ENCODE results near the gene ZFYVE9.
"Not testable (repeated sequence)": the region's sequence is repeated elsewhere in the genome, so short reads cannot be mapped to it uniquely, and the experiment has no call there.

ZFYVE9 gene

DNA sequence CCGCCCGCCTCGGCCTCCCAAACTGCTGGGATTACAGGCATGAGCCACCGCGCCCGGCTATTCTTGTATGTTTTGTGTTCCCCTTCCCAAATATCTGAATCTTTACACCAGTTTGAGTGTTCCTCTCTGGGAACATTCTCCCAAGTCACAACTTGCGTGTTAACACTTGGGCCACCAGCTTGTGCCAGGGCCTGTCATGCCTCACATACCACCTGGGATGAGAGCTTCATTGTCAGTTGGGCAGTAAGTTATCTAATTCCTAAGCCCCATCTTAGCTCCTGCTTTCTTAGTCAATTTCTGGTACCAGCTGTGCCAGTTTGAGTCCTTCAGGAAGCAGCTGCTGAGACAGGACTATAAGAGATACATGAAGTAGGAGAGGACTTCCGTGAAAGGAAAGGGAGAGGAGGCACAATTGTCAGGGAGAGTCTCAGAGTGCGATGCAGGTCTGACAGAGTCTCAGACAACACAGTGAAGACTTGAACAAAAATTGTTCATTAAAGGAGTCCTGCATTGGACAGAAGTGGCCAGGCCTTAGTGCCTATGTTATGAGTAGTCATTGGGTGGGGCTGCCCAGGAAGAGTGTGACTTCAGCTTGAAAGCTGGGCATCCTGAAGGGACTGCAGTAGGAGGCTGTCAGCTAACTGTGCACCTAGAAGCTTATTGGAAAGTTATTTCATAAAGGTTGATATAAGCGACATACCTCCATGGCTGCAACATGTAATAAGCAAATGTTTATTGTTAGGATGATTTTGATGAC, 17.3 kb downstream of the ZFYVE9 start:
- Mint-ChIP-seq H3K27ac (no peak overlapping the region), H3K9me3 (no peaks in the 10 kb centered on the region), H3K27me3 (no peaks in the 10 kb centered on the region), H3K36me3 (ENCODE audit: low read depth) (peaks cover 5% of the 10 kb centered on the region), H3K4me3 (no peak overlapping the region), H3K4me1 (ENCODE audit: low read depth) (no peaks in the 10 kb centered on the region)

DNA sequence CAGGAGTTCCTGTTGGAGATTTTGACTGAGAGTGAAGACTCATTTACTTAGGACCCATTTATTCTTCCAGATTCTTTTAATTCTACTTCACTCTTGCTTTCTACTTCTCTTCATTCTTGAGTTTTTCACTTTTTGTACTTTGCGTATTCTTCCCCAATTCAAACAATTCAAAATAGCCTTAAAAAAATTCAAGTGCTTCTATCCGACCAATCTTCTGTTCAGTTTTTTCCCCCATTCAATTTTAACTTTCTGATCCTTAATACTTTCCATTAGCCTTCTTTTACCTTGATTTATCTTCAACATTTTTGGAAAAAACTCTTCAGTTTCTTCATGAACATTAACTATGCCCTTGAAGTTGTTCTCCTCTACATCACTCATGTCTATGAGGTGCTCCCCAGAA, 21.1 kb downstream of the ZFYVE9 start:
- H3K36me3 Mint-ChIP-seq (ENCODE audit: low read depth) = peaks cover 5% of the 10 kb centered on the region
- no peaks in the 10 kb centered on the region for H3K9me3 Mint-ChIP-seq
- H3K4me3 Mint-ChIP-seq = no peak overlapping the region
- H3K27ac Mint-ChIP-seq = no peak overlapping the region
- H3K4me1 Mint-ChIP-seq (ENCODE audit: low read depth) = no peaks in the 10 kb centered on the region
- H3K27me3 Mint-ChIP-seq = no peaks in the 10 kb centered on the region

DNA sequence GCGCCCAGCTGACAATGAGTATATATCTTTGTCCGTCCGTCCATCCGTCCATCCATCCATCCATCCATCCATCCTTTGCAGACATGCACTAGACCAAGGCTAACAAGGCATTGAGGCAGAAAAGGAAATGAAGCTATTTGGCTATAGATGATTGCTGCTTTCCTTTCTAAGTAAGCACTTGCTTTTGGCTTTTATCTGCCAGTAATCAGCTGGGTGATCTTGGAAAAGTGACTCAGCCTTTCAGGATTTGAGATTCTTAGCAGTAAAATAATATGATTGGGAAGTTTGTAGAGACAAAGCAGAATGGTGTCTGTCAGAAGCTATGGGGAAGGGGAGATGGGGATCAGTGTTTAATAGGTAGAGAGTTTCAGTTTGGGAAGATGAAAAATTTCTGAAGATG, 22.7 kb downstream of the ZFYVE9 start:
- Mint-ChIP-seq H3K27me3 (no peaks in the 10 kb centered on the region), H3K36me3 (ENCODE audit: low read depth) (peaks cover 6% of the 10 kb centered on the region), H3K9me3 (no peaks in the 10 kb centered on the region), H3K4me3 (no peak overlapping the region), H3K4me1 (ENCODE audit: low read depth) (no peaks in the 10 kb centered on the region), H3K27ac (no peak overlapping the region)

DNA sequence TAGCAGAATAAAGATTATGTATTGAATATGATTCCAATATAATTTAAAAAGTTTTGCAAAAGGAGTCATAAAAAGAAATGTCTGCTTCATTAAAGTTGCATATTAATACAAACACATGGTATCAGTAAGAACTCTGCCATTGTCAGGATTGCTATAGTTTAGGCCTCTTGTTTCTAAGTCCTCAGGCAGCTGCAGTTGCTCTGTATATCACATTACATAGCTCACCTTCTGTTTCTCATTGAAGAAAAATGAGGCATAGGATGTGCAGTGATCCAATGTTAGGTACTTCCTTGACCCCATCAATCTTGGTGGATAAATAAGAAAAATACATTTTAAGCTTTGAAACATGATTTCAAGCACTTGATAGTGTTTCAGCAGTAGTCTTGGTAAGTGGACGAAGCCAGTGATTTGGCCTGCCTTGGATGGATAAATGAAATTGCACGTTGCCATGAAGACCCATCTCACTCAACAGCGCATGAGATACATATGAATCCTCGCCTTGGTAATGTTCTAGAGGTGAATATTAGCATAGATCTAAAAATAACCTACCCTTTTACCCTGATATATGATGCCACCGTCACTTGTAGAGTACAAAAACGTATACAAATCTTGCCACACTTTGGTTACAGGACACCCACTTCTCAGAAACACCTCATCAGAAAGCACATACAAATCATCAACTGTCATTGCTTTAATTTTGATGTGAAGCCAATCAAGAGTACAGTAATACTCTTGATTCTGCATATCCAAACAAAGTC, 25.3 kb downstream of the ZFYVE9 start:
- H3K9me3 Mint-ChIP-seq = peaks cover 7% of the 10 kb centered on the region
- H3K4me3 Mint-ChIP-seq = no peak overlapping the region
- no peak overlapping the region for H3K27ac Mint-ChIP-seq
- no peaks in the 10 kb centered on the region for H3K27me3 Mint-ChIP-seq
- H3K4me1 Mint-ChIP-seq (ENCODE audit: low read depth) = no peaks in the 10 kb centered on the region
- peaks cover 4% of the 10 kb centered on the region for H3K36me3 Mint-ChIP-seq (ENCODE audit: low read depth)

DNA sequence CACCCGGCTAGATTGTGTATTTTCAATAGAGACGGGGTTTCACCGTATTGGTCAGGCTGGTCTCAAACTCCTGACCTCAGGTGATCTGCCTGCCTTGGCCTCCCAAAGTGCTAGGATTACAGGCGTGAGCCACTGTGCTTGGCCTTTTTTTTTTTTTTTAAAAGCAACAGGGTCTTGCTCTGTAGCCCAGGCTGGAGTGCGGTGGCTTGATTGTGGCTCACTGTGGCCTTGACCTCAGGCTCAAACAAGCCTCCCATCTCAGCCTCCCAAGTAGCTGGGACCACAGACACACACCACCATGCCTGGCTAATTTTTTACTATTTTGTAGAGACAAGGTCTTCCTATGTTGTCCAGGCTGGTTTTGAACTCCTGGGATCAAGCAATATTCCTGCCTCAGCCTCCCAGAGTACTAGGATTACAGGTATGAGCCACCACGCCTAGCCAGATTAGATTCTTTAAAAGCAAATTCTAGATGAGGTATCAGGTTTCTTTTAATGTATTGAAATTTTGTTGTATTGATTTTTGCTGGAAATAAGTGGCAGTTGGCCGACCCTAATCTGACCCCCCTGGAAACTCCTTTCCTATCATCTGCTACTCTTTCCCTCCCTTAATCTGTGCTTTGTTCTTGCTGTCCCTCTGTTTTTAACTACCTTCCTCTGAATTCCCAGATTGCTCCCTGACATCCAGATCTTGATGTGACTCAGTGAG, 26.6 kb downstream of the ZFYVE9 start:
- H3K27me3 Mint-ChIP-seq = no peaks in the 10 kb centered on the region
- no peak overlapping the region for H3K4me3 Mint-ChIP-seq
- H3K4me1 Mint-ChIP-seq (ENCODE audit: low read depth) = no peaks in the 10 kb centered on the region
- peaks cover 7% of the 10 kb centered on the region for H3K9me3 Mint-ChIP-seq
- peaks cover 4% of the 10 kb centered on the region for H3K36me3 Mint-ChIP-seq (ENCODE audit: low read depth)
- H3K27ac Mint-ChIP-seq = no peak overlapping the region

DNA sequence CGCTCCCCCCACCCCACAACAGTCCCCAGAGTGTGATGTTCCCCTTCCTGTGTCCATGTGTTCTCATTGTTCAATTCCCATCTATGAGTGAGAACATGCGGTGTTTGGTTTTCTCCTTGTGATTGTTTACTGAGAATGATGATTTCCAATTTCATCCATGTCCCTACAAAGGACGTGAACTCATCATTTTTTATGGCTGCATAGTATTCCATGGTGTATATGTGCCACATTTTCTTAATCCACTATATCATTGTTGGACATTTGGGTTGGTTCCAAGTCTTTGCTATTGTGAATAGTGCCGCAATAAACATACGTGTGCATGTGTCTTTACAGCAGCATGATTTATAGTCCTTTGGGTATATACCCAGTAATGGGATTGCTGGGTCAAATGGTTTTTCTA, 29.3 kb downstream of the ZFYVE9 start:
- not testable (repeated sequence) for H3K4me1 Mint-ChIP-seq (ENCODE audit: low read depth); H3K27ac Mint-ChIP-seq; H3K9me3 Mint-ChIP-seq; H3K36me3 Mint-ChIP-seq (ENCODE audit: low read depth); H3K4me3 Mint-ChIP-seq; H3K27me3 Mint-ChIP-seq

DNA sequence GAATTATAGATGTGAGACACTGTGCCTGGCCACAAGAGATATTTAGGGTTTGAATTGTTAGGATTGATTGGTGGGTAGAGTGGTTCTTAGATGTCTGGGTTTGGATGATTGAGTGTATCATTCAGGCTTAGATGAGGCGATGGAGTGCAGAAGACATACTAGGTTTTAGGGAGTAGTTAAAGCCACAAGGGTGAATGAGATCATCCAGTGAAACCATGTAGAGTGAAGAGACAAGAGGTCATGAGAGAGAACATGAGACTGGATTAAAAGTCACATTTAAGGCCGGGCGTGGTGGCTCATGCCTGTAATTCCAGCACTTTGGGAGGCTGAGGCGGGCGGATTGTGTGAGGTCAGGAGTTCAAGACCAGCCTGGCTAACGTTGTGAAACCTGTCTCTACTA, 37.2 kb downstream of the ZFYVE9 start:
- no peaks in the 10 kb centered on the region for H3K9me3 Mint-ChIP-seq
- no peaks in the 10 kb centered on the region for H3K4me1 Mint-ChIP-seq (ENCODE audit: low read depth)
- no peak overlapping the region for H3K27ac Mint-ChIP-seq
- H3K36me3 Mint-ChIP-seq (ENCODE audit: low read depth) = peaks cover 10% of the 10 kb centered on the region
- no peaks in the 10 kb centered on the region for H3K27me3 Mint-ChIP-seq
- H3K4me3 Mint-ChIP-seq = no peak overlapping the region

DNA sequence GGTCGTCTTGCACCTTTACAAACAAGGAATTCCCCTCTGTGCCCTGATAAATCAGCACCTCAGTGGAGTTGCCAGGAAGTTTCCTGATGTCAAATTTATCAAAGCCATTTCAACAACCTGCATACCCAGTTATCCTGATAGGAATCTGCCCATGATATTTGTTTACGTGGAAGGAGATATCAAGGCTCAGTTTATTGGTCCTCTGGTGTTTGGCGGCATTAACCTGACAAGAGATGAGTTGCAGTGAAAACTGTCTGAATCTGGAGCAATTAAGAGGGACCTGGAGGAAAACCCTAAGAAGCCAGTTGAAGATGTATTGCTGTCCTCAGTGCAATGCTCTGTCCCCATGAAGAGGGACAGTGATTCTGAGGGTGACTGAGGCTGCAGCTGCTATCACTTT, 38.3 kb downstream of the ZFYVE9 start:
- no peaks in the 10 kb centered on the region for H3K27me3 Mint-ChIP-seq
- no peaks in the 10 kb centered on the region for H3K9me3 Mint-ChIP-seq
- peaks cover 10% of the 10 kb centered on the region for H3K36me3 Mint-ChIP-seq (ENCODE audit: low read depth)
- no peak overlapping the region for H3K4me3 Mint-ChIP-seq
- no peaks in the 10 kb centered on the region for H3K4me1 Mint-ChIP-seq (ENCODE audit: low read depth)
- H3K27ac Mint-ChIP-seq = no peak overlapping the region

DNA sequence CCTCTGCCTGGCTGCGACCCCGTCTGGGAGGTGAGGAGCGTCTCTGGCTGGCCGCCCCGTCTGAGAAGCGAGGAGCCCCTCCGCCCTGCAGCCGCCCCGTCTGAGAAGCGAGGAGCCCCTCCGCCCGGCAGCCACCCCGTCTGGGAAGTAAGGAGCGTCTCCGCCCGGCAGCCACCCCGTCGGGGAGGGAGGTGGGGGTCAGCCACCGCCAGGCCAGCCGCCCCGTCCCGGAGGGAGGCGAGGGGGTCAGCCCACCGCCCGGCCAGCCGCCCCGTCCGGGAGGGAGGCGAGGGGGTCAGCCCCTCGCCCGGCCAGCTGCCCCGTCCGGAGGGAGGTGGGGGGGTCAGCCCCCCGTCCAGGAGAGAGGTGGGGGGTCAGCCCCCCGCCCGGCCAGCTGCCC, 39.9 kb downstream of the ZFYVE9 start:
- H3K27ac Mint-ChIP-seq; H3K4me1 Mint-ChIP-seq (ENCODE audit: low read depth); H3K36me3 Mint-ChIP-seq (ENCODE audit: low read depth); H3K27me3 Mint-ChIP-seq; H3K4me3 Mint-ChIP-seq; H3K9me3 Mint-ChIP-seq: not testable (repeated sequence)

DNA sequence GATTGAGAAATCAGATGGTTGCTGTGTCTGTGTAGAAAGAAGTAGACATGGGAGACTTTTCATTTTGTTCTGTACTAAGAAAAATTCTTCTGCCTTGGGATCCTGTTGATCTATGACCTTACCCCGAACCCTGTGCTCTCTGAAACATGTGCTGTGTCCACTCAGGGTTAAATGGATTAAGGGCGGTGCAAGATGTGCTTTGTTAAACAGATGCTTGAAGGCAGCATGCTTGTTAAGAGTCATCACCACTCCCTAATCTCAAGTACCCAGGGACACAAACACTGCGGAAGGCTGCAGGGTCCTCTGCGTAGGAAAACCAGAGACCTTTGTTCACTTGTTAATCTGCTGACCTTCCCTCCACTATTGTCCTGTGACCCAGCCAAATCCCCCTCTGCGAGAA, 40.4 kb downstream of the ZFYVE9 start:
- H3K4me1 Mint-ChIP-seq (ENCODE audit: low read depth); H3K27ac Mint-ChIP-seq; H3K27me3 Mint-ChIP-seq; H3K36me3 Mint-ChIP-seq (ENCODE audit: low read depth); H3K9me3 Mint-ChIP-seq; H3K4me3 Mint-ChIP-seq: not testable (repeated sequence)

DNA sequence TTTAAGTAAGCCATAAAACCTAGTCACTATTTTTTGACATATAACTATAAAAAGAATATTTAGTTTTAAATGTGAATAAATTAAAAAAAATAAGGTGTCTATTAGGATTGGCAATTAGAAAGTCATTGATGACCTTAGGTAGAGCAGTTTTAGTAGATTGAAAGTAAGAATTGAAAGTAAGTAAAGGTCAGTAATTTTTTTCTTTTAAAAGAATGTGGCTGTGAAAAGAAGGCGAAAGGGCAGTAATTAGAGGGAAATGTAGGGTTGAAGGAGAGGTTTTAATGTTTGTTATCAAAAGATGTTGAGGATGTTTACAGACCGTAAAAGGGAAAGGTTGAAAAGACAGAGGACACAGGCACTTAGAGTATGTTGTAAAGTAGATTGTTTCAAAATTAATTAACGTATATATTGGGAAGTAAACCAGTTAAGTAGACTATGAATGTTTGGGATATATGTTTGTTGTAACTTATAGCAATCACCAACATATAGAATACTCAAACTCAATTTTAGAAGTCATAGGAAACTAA, 41.0 kb downstream of the ZFYVE9 start:
- H3K27ac Mint-ChIP-seq = no peak overlapping the region
- no peak overlapping the region for H3K4me3 Mint-ChIP-seq
- H3K9me3 Mint-ChIP-seq = no peaks in the 10 kb centered on the region
- no peaks in the 10 kb centered on the region for H3K27me3 Mint-ChIP-seq
- peaks cover 10% of the 10 kb centered on the region for H3K36me3 Mint-ChIP-seq (ENCODE audit: low read depth)
- H3K4me1 Mint-ChIP-seq (ENCODE audit: low read depth) = no peaks in the 10 kb centered on the region

DNA sequence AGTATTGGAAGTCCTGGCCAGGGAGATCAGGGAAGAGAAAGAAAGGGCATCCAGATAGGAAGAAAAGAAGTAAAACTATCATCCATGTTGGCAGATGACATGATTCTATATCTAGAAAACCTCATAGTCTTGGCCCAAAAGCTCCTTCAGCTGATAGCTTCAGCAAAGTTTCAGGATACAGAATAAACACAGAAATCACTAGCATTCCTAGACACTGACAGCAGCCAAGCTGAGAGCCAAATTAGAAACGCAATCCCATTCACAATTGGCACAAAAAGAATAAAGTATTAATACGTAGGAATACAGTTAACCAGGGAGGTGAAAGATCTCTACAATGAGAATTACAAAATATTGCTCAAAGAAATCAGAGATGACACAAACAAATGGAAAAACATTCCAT, 44.6 kb downstream of the ZFYVE9 start:
- H3K36me3 Mint-ChIP-seq (ENCODE audit: low read depth) = no peaks in the 10 kb centered on the region
- no peak overlapping the region for H3K4me3 Mint-ChIP-seq

DNA sequence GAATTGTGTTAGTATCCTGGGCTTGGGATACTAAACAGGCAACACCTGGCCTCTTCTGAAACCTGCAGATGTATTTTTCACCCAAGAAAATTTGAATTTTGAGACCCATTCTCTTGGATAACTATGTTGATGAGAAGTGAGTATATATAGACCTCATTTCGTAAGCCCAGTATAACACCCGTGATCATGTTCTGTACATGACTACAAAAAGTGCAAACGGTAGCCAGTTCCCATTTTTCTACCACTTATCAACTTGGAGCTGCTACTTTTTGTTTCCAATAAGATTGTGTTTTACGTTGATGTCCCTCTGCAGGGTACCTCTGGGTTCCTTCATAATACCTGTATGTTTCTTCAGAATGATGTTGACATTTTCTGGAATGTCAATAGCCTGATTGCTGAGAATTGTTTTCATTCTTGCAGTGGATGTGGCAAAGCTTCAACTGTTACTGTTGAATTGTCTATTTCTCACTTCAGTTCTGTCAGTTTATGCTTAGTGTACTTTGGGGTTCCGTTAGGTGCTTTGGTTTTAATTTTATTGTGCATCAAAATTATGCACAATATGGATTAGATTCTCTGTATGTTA, 48.1 kb downstream of the ZFYVE9 start:
- Mint-ChIP-seq H3K4me3 (no peak overlapping the region), H3K9me3 (no peaks in the 10 kb centered on the region), H3K27me3 (no peaks in the 10 kb centered on the region), H3K27ac (no peak overlapping the region), H3K4me1 (ENCODE audit: low read depth) (no peaks in the 10 kb centered on the region), H3K36me3 (ENCODE audit: low read depth) (no peaks in the 10 kb centered on the region)

More for the DNA sequence above, 44.6 kb downstream of the ZFYVE9 start:
- no peaks in the 10 kb centered on the region for H3K4me1 Mint-ChIP-seq (ENCODE audit: low read depth)
- no peaks in the 10 kb centered on the region for H3K9me3 Mint-ChIP-seq
- H3K27me3 Mint-ChIP-seq = no peaks in the 10 kb centered on the region
- H3K27ac Mint-ChIP-seq = no peak overlapping the region

DNA sequence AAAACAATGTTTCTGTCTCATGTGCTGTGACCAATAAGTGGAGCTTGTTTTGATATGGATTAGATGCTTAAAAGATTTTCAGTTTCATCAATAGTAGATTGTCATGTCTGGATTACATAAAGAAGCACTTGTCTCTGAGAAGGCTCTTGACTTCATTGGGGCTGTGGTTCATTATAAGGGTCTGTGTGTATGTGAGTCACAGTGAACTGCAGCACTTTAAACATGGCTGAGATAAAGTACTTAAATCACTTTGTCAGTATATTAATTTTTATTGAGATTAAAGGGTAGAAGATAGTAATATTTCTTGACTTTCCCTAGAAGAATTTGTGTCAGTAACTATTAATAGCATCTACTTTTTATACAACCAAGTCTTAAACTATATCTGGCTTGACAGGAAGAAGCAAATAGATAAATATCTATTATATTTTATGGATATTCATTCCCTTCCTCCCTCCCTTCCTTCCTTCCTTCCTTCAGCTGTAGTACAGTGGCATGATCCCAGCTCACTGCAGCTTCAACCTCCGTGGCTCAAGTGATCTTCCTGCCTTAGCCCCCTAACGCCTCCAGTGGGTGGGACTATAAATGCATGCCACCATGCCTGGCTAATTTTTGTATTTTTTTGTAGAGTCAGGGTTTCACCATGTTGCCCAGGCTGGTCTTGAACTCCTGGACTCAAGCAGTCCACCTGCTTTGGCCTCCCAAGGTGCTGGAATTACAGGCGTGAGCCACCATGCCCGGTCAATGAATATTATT, 48.8 kb downstream of the ZFYVE9 start:
- no peak overlapping the region for H3K27ac Mint-ChIP-seq
- no peaks in the 10 kb centered on the region for H3K36me3 Mint-ChIP-seq (ENCODE audit: low read depth)
- H3K4me1 Mint-ChIP-seq (ENCODE audit: low read depth) = no peaks in the 10 kb centered on the region
- no peaks in the 10 kb centered on the region for H3K9me3 Mint-ChIP-seq
- no peaks in the 10 kb centered on the region for H3K27me3 Mint-ChIP-seq
- no peak overlapping the region for H3K4me3 Mint-ChIP-seq
